NCI-H1694 (cell line): ENCODE measurements around the gene RAB1B.
"Not testable (repeated sequence)": the region's sequence is repeated elsewhere in the genome, so short reads cannot be mapped to it uniquely, and the experiment has no call there.

Experiments
- DNase-seq: peaks from one replicate; lab custom pipeline; 2025; lab: John Stamatoyannopoulos, UW

Gene RAB1B

DNA sequence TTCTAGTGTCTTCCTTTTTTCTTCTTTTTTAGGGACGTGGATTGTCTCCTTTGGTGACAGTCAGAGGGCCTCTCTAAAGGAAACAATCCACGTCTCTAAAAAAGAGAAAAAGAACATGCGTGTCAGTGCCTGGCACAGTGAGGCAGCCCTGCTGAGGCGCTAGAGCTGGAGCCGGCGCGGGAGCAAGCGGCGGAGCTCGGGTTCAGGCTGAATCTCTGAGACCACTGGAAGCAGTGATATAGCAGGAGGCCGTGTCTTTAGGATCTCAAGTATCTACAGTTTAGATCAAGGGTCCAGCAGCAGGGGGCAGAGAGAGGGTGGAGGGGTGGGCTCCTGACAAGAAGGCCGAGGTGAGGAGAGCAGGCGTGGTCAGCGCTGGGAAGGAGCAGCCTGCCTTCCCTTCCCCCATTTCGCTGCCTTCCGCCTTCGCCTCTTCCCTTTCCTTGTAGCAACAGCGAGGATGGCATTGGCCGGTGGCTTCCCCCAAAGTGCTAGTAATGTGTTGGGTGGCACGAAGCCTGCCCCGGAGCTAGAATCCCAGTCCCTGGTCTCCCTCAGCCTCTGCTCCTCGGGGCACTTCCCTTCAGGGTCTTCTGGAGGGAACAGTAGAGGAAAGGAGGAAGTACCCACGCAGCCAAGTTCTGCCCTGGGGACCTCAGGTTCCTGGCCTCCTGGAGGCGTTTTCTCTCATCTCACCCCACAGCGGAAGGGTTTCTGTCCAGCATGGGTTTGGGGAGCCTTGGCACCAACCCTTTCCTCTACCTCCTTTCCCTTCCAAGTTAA lies 28.2 kb upstream of the RAB1B start:
- no peak for DNase-seq

DNA sequence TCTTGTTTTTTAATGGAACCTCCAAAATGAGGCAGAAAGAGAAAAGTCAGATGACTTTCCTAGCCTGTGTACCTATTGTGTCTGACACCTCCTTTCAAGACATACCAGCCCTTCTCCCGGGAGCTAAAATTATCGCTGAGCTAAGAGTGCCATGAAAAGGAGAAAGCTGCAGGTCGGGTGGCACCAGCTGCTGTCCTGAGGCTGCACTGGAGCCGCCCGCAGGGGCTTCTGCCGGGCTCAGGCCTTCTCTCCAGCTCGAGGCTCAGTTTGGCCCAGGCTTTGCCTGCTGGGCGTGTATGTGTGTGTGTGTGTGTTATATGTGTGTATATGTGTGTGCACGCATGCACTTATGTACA lies 27.7 kb upstream of the RAB1B start:
- no peak for DNase-seq

DNA sequence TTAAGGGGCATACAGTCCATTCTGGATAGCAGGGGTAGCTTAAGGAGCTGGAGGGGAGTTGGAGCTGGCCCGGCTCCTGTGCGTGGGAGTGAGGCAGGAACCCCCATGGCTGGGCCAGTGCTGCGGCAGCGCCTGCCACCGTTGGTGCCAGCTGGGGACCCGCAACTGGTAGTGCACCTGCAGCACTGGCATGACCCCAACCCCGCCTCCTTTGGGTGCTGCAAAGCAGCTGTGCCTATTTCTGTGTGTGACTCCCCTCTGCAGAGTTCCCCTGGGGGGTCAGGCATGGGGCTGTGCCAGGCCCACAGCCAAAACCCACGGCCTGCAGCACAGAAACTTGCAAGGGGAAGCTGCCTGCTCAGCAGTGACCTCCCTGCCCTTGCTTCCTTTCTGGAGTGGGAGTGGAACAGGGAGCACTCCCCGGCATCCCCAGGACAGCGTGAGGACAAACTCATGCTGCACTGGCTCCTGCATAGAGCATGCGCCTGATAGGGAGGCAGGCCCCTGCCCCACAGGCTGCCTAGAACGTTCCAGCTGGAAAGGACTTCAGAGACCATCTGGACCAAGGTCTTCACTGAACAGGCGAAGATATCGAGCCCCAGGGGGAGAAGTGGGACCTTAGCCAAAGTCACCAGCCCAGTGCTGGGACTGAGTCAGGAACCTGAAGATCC lies 26.2 kb upstream of the RAB1B start:
- no peak for DNase-seq

DNA sequence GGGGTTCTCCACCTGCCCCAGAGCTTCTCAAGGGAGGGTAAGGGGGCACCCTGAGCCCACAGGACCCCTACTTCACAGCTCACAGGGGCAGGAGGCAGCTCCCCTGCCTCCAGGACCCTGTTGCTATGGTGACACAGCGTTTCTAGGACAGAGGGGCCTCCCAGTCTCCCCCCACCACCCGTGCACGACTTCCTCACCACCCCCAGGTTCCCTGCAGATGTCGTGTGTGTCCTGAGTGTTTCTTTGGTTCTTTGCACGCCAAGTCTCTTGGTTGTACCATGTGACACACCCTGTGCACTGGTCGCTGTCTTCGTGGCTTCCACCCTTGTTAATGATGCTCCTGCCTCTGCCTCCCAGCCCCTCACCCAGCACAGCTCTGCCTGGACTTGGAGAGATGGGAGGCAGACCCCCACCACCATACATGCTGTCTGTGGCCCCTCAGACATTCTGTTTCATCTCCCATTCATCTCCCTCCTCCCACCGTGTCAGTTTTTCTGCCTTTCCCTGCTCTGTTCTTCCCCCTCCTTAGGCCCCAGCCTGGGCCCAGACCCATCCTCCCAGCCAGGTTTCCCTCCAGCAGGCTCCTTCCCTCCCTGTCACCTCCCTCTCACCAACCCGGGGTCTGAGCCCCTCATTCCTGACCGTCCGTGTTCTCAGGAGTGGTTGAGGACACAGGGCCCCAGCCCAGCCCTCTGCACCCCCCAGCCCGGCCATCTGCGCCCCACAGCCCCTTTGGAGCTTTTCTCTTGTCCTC lies 24.5 kb upstream of the RAB1B start:
- DNase-seq, result no peak

DNA sequence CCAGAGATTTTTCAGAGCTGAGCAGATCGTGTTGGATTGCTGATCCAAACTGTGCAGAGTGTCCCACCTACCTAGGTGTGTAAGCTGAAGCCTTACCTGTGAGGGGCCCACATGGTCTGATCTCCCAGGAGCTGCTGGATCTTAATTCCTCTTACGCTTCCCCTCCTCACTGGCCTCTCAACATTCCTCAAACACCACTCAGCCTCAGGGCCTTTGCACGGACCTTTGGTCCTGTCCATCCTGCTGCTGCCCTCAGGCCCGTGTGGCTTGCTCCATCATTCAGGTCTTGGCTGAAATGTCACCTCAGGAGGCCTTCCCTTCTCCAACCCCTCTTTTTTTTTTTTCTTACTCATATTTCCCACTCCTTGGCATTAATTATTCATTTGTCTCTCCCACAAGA lies 21.1 kb upstream of the RAB1B start:
- DNase-seq, result no peak

DNA sequence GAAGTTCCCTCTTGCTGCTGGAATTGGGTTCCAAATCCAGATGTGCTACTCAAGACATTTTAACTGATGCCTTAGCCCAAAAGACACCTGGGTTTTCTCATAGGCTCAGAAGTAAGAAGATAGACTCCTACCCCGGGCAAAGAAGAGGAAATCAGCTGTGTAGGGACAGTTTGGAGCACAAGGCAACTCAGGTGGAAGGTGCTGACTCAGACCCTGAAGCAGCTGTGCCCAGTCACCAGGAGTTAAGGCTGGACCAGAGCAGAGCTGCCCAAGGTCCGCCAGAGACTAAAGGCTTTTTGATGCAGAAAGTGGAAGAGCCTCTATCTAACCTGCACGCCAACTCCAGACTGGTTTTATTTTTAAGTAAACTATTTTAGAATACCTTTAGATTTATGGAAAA lies 20.6 kb upstream of the RAB1B start:
- no peak for DNase-seq

DNA sequence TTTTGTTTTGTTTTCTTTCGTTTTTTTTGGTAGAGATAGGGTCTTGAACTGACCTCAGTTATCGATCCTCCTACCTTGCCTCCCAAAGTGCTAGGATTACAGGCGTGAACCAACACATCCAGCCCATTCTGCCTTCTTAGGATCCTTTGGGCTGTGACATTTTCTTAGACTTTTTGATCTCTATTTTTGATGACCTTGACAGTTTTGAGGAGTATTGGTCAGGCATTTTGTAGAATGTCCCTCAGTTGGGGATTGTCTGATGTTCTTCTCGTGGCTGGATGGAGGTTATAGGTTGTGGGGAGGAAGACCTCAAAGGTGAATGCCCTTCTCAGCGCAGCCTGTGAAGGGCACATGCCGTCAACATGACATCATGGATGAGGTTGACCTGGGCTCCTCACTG lies 19.5 kb upstream of the RAB1B start:
- DNase-seq, result no peak

DNA sequence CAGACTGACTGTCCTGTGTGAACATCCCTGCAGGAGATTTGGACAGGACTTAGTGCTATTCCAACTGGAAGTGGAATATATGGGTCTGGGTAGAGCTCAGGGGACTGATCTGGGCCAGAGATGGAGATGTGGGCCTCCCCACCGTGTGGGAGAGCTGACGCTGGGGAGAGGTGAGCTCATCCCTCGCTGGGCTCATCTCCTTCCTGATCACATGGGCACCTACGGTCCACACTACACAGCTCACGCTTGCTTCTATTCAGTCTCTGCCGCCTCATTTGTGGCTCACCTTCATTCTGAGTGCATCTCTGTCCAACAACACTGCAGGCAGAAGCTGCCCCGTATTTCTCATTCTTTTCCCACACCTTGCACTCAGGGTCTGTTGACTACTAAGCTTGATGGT lies 16.6 kb upstream of the RAB1B start:
- no peak for DNase-seq

DNA sequence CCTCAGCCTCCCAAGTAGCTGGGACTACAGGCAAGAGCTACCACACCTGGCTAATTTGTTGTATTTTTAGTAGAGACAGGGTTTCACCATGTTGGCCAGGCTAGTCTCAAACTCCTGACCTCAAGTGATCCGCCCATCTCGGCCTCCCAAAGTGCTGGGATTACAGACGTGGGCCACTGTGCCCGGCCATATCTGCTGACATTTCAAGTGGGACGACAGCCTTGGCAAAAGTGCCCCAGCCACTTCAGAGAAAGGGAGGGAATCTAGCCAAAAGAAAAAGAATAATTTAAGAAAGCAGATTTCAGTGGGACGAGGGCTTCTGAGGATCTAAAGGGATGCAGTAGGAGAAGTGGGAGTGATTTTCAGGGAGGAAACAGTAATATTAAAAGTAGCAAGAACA lies 15.4 kb upstream of the RAB1B start:
- not testable (repeated sequence) for DNase-seq

DNA sequence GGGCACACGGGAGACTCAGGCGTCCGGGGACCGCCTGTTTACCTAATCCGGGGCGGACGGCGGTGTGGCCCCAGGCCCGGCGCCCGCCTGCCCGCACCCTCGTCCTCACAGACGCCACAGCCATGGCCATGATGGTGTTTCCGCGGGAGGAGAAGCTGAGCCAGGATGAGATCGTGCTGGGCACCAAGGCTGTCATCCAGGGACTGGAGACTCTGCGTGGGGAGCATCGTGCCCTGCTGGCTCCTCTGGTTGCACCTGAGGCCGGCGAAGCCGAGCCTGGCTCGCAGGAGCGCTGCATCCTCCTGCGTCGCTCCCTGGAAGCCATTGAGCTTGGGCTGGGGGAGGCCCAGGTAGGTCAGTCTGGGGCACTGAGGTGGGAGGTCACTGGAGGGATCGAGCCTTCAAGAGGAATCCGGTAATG lies 10.0 kb upstream of the RAB1B start:
- DNase-seq, result no peak

DNA sequence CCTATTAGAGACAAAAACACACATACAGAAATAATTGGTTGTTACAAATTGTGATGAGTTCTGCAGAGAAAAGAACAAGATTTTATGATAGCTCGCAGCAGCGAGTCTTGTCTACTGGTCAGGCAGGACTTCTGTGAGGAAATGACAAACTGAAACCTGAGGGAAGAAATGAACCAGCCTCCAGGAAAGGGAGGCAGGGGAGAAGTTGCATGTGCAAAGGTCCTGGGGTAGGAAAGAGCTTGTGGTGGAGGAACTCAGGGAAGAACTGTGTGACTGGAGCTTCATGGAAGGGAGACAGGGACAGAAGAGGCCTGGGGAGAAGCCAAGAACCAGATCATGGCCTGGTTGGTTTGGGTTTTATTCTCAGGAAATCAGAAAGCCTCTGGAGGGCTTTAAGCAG lies 9.2 kb upstream of the RAB1B start:
- DNase-seq, result no peak

DNA sequence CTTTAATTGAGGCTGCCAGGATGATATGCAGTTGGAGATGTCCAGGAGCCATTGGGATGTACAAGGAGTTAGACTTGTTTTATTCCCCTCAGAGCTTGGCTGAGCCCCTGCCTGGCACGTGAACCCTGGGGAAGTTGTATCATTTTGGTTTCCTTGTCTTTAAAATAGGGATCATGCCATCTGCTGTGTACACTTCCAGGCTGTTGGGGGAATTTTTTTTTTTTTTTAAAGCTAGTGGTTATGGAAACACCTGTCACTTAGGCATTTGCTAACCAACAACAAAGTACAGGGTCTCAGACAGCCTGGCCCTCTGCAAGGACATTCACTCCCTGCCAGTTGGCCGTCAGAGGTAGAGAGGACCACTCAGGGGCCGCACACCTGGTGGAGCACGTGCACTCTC lies 8.5 kb upstream of the RAB1B start:
- DNase-seq, result peak; percentile 19

DNA sequence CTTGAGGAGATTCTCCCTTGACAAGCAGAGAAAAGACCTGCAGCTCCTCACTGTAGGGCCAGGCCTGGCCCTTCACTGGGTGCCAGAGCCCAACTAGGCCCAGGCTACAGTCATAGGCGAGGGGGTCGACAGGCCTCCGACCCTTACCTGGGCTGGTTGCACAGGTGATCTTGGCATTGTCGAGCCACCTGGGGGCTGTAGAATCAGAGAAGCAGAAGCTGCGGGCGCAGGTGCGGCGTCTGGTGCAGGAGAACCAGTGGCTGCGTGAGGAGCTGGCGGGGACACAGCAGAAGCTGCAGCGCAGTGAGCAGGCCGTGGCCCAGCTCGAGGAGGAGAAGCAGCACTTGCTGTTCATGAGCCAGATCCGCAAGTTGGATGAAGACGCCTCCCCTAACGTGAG lies 6.9 kb upstream of the RAB1B start:
- no peak for DNase-seq

DNA sequence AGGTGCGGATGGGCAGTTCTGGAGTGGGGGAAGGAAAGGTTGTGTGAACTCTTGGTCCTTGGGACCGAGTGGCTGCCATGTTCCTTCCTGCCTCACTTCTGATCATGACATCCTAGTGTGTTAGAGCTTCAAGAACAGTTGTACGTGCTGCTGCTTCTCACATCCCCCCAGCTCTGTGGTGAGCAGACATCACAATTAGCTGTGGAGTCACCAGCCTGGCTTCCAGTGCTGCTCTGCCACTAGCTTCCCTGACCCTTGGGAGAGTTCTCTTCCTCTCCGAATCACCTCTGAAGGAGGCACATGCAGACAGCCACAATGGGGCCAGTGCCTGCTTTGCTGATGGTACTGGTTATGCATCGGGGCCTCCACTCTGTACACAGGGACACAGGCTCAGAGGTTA lies 6.2 kb upstream of the RAB1B start:
- no peak for DNase-seq

DNA sequence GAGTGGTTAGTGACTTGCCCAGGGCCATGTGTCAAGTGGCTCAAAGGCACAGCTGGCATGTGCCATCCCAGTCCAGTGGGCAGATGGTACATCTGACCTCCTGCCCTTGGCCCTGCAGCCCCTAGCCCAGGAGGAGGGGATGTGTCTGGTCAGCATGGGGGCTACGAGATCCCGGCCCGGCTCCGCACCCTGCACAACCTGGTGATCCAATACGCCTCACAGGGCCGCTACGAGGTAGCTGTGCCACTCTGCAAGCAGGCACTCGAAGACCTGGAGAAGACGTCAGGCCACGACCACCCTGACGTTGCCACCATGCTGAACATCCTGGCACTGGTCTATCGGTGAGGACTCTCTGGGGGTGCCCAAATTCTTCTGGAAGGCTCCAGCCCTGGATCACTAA lies 5.7 kb upstream of the RAB1B start:
- DNase-seq, result no peak

DNA sequence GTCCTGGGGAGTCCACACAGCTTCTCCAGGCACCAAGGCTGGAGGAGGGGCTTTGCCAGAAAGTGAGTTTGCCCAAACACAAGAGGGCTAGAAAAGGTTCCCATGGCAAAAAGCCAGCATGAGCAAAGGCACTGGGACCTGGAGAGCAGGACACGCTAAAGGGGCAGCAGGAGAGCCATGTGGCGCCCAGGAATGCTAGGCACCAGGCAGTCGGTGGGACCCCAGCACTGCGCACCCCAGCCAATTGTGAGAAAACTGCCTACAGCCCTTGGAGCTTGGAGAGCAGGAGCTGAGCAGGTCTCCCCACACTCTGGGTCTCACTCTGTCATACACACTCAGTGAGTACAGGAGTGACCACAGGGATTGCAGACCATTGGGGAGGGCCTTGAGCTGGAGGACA lies 5.2 kb upstream of the RAB1B start:
- no peak for DNase-seq

DNA sequence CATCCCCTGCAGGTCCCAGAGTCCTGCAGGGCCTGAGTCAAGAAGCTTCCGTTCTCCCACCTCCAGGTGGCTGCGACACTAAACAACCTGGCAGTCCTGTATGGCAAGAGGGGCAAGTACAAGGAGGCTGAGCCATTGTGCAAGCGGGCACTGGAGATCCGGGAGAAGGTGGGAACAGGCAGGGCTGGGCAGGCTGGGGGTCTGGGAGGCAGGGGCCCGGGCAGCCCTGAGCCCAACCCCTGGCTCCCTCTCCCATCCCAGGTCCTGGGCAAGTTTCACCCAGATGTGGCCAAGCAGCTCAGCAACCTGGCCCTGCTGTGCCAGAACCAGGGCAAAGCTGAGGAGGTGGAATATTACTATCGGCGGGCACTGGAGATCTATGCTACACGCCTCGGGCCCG lies 4.7 kb upstream of the RAB1B start:
- no peak for DNase-seq

DNA sequence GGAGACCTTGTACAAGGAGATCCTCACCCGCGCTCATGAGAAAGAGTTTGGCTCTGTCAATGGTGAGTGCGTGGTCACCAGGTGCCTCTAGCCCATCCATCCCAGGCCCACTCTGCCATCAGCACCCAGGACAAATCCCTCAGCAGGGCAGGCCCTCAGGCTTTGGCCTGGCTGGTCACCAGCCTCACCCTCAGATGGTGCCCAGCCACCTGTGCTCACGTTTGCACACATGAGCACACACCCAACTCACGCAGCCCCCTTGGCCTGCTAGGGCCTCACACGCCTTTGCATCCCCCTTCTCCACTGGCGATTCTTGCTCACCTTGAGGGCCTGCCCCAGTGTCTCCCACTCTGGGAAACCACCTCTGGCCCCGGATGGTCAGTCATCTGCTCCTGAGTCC lies 4.1 kb upstream of the RAB1B start:
- no peak for DNase-seq

DNA sequence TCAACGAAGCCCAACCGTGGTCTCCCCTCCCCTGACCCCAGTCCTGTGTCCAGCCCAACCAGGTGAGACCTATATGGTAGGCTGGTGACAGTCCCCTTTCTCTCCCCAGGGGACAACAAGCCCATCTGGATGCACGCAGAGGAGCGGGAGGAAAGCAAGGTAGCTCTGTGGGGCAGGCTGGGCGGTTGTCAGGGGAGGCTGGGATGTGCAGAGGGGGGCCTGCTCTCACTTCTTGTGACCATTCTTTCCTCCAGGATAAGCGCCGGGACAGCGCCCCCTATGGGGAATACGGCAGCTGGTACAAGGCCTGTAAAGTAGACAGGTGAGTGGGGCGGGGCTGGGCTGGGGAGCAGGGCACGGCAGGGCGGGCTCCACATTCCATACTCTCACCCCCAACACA lies 3.5 kb upstream of the RAB1B start:
- DNase-seq, result no peak

DNA sequence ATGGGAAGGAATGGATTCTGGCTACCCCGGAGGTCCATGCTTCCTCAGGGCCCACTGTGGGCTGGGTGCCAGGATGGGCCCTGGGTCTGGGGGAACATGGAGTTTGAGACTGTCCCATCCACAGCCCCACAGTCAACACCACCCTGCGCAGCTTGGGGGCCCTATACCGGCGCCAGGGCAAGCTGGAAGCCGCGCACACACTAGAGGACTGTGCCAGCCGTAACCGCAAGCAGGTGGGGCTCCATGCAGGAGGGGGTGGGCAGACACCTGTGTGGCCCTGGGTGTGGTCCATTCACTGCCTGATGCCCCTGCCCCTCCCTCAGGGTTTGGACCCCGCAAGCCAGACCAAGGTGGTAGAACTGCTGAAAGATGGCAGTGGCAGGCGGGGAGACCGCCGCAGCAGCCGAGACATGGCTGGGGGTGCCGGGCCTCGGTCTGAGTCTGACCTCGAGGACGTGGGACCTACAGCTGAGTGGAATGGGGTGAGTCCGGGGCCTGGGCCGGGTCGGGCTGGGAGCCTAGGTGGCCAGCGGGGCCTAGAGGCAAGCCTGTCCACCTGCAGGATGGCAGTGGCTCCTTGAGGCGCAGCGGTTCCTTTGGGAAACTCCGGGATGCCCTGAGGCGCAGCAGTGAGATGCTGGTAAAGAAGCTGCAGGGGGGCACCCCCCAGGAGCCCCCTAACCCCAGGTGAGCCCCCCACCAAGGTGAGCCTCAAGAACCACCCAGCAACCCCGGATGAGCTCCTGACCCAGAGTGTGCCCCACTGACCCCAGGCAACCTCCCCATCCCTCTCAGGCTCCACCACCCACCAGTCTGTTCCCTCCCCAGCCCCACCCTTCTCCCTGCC lies 2.7 kb upstream of the RAB1B start:
- no peak for DNase-seq

DNA sequence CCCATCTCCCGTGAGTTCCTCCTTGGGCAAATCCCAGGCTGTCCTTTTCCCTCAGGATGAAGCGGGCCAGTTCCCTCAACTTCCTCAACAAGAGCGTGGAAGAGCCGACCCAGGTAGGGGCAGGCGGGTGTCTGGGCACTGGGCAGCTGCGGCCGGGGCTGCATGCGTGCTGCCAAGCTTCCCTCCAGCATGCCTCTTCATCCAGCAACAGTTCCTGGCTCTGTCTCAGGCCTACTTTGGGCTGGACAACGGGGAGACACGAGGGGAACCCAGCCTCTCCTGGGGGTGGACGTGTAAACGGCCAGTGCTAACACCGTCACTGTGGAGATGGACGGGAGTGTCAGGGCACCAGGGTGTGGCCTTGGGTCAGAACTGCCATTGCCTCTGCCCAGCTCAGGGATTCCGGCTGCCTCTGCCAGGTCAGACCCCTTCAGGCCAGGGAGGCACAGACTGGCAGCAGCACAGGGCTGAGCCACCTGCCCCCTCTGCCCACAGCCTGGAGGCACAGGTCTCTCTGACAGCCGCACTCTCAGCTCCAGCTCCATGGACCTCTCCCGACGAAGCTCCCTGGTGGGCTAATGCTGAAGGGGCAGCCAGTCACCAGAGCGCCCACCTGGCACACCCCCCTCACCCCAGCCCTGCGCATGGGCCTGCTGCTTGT lies 1.9 kb upstream of the RAB1B start:
- DNase-seq, result no peak

DNA sequence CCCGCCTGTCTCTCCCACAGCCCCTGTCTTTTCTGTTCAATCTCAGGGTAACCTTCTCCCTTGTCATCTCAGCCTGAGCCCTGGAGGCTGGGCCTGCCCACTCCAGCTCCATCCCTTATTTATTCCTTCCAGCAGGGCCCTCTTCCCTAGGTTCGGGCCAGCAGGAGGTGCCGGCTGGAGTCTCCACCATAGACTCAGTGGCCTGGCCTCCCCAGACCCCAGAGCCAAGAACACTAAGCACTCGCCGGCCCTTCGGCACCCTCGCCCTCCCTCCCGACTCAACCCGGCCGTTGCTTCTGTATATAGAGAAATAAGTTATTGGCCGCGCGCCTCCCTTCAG lies 1.4 kb upstream of the RAB1B start:
- no peak for DNase-seq
